Smooth muscle cell (in vitro differentiated cells): Measurements from ENCODE around the gene PNPLA6. TPM values are rescaled to one million over a fixed set of nuclear protein-coding genes. Genes with fewer than 3 reads are reported as not detected.
A peak's percentile ranks its signal among the peaks of the same experiment; 100 is the strongest.

Experiments used
- DNase-seq: peaks from one replicate; lab custom pipeline; 2025; ENCODE audit not compliant: unreplicated experiment; lab: John Stamatoyannopoulos, UW
- H2AFZ ChIP-seq: fragments of 200-600 bp; sonication (generic); 2 replicates; pipeline ENCODE4 v1.6.0; 2016; ENCODE audit warnings: antibody characterized with exemption, low read depth, mild to moderate bottlenecking
- H3F3A ChIP-seq: fragments of 200-600 bp; sonication (generic); 2 replicates; pipeline ENCODE4 v1.6.0; 2017; ENCODE audit warnings: antibody characterized with exemption, low read depth
- H3K27ac ChIP-seq: fragments of 200-600 bp; sonication (generic); 2 replicates; pipeline ENCODE4 v1.5.1; 2016; ENCODE audit warnings: low read depth, mild to moderate bottlenecking
- H3K27me3 ChIP-seq: fragments of 200-600 bp; sonication (generic); 2 replicates; pipeline ENCODE4 v1.6.1; 2016; ENCODE audit warnings: low read depth, mild to moderate bottlenecking
- H3K36me3 ChIP-seq: fragments of 200-600 bp; sonication (generic); 2 replicates; pipeline ENCODE4 v1.5.1; 2016; ENCODE audit warnings: low read depth
- H3K4me1 ChIP-seq: fragments of 200-600 bp; sonication (generic); 2 replicates; pipeline ENCODE4 v1.5.1; 2016; ENCODE audit warnings: low read depth
- H3K4me2 ChIP-seq: fragments of 200-600 bp; sonication (generic); 2 replicates; pipeline ENCODE4 v1.6.0; 2016; ENCODE audit warnings: mild to moderate bottlenecking
- H3K4me3 ChIP-seq: fragments of 200-600 bp; sonication (generic); 2 replicates; pipeline ENCODE4 v1.5.1; 2016; ENCODE audit warnings: mild to moderate bottlenecking
- H3K79me2 ChIP-seq: fragments of 200-600 bp; sonication (generic); 2 replicates; pipeline ENCODE4 v1.6.0; 2016; ENCODE audit warnings: low read depth, mild to moderate bottlenecking
- H3K9ac ChIP-seq: fragments of 200-600 bp; sonication (generic); 2 replicates; pipeline ENCODE4 v1.6.0; 2016; ENCODE audit warnings: low read depth
- H3K9me3 ChIP-seq: fragments of 200-600 bp; sonication (generic); replicated peaks from 2 replicates; pipeline ENCODE4 v1.5.1; 2016; ENCODE audit warnings: low read depth
- H4K20me1 ChIP-seq: fragments of 200-600 bp; sonication (generic); 2 replicates; pipeline ENCODE4 v1.6.0; 2016; ENCODE audit warnings: low read depth
- CTCF ChIP-seq: fragments of 200-600 bp; sonication (generic); IDR thresholded peaks from 2 replicates; pipeline ENCODE4 v1.5.1; 2017; ENCODE audit warnings: borderline replicate concordance, mild to moderate bottlenecking, antibody characterized with exemption; ENCODE audit not compliant: insufficient read depth, poor library complexity, severe bottlenecking
- WGBS: methylation state at CpG from one replicate; pipeline ENCODE4 v1.1.7; 2016; ENCODE audit warnings: low lambda C conversion rate; 5-methylcytosine and 5-hydroxymethylcytosine counted together
- polyA plus RNA-seq: library from polyadenylated mRNA; unstranded; fragments of >200 nt; fragmentation: Nextera tagmentation; extraction: Ambion mirVana; gene quantifications from 2 replicates; pipeline ENCODE4 v1.2.1, GENCODE V29; 2016
- total RNA-seq: library from RNA; depleted of rRNA; stranded (reverse); fragments of >200 nt; gene quantifications from 2 replicates; pipeline ENCODE4 v1.2.3, GENCODE V29; 2014

Gene PNPLA6
- total and polyA plus RNA-seq, 2 experiments from 2014 or later = 22.3 to 55.6 TPM

- H3K36me3 ChIP-seq = no peaks in the 10 kb centered on the region
- no peaks in the 10 kb centered on the region for H3F3A ChIP-seq
- H3K9me3 ChIP-seq = no peaks in the 10 kb centered on the region
- DNase-seq = no peak
- no peaks in the 10 kb centered on the region for H3K27me3 ChIP-seq
- H3K9ac ChIP-seq = peak overlapping the region; percentile 74
- H3K4me1 ChIP-seq = no peaks in the 10 kb centered on the region
- no peaks in the 10 kb centered on the region for H3K79me2 ChIP-seq
- peak overlapping the region; percentile 84 for H2AFZ ChIP-seq
- WGBS = 53% methylated on average over 30 of the region's 30 CpGs
- H3K4me2 ChIP-seq = peak overlapping the region; percentile 86
- no peak for TF ChIP-seq CTCF
- H3K4me3 ChIP-seq = peak overlapping the region; percentile 64
- peak overlapping the region; percentile 72 for H3K27ac ChIP-seq
- H4K20me1 ChIP-seq = no peaks in the 10 kb centered on the region
These were observed 2.1 kb upstream of the PNPLA6 start for GRCh38 chr19:7533281-7533885.

GRCh38 chr19:7533925-7534480 lies 1.5 kb upstream of the PNPLA6 start:
- Histone ChIP-seq H3K36me3 (no peaks in the 10 kb centered on the region), H3K4me3 (peak overlapping the region; percentile 64), H3K4me2 (peak overlapping the region; percentile 86), H3K4me1 (no peaks in the 10 kb centered on the region), H3K27ac (peak overlapping the region; percentile 72), H3K27me3 (no peaks in the 10 kb centered on the region), H2AFZ (peak overlapping the region; percentile 84), H3K9ac (peak overlapping the region; percentile 74), H3K79me2 (no peaks in the 10 kb centered on the region), H3F3A (no peaks in the 10 kb centered on the region), H4K20me1 (no peaks in the 10 kb centered on the region), H3K9me3 (no peaks in the 10 kb centered on the region)
- 1% methylated on average over 37 of the region's 41 CpGs for WGBS
- no peak for TF ChIP-seq CTCF
- DNase-seq = peak; percentile 44

GRCh38 chr19:7534531-7535046 lies 928 bp upstream of the PNPLA6 start:
- Histone ChIP-seq H3F3A (no peaks in the 10 kb centered on the region), H3K4me1 (no peaks in the 10 kb centered on the region), H3K9ac (peak overlapping the region; percentile 37), H4K20me1 (no peaks in the 10 kb centered on the region), H3K79me2 (no peaks in the 10 kb centered on the region), H3K4me3 (peak overlapping the region; percentile 64), H3K9me3 (no peaks in the 10 kb centered on the region), H3K36me3 (no peaks in the 10 kb centered on the region), H2AFZ (peak overlapping the region; percentile 13), H3K27ac (peak overlapping the region; percentile 72), H3K27me3 (no peaks in the 10 kb centered on the region), H3K4me2 (peak overlapping the region; percentile 86)
- WGBS = under 1% methylated on average over 27 of the region's 27 CpGs
- peak; percentile 63 for DNase-seq
- TF ChIP-seq CTCF = no peak
